ENCODE data around the gene TMEM116.
"Not testable (repeated sequence)": the region's sequence is repeated elsewhere in the genome, so short reads cannot be mapped to it uniquely, and the experiment has no call there.

- not testable (repeated sequence) for TF ChIP-seq CTCF (IDR thresholded peaks at IDR 0.05; ENCODE audit: low read depth, low read length); EZH2phosphoT487 (IDR thresholded peaks at IDR 0.05; ENCODE audit: low read depth)
Observed at GRCh38 chr12:111950961-111951676, 61.8 kb downstream of the TMEM116 start.

Data from OCI-LY3 (cell line).